NCI-H1105 treated with DMSO at 0.1 percent for 48 hours (cell line): ENCODE results near the gene DISP3.

Experiments used
- DNase-seq: peaks from one replicate; lab custom pipeline; 2025; lab: John Stamatoyannopoulos, UW

Gene DISP3

GRCh38 chr1:11543392-11543791 lies 64.4 kb downstream of the DISP3 start:
- no peak for DNase-seq

DNA sequence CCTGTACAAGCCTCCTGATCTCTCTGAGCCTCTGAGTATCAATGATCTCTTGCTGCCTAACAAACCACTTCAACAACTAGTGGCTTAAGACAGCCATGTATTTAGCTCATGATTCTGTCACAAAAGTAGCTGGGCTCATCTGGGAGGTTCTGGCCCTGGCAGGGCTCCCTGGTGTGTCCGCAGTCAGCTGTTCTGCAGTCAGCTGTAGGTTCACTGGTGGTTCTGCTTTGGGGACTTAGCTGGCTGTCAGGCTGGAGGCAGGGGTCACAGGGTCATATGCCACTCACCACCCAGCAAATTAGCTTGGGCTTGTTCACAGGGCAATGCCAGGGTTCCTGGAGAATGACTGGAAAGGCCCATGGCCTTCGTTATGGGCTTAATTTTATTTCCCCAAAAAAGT lies 64.8 kb downstream of the DISP3 start:
- DNase-seq, result no peak

DNA sequence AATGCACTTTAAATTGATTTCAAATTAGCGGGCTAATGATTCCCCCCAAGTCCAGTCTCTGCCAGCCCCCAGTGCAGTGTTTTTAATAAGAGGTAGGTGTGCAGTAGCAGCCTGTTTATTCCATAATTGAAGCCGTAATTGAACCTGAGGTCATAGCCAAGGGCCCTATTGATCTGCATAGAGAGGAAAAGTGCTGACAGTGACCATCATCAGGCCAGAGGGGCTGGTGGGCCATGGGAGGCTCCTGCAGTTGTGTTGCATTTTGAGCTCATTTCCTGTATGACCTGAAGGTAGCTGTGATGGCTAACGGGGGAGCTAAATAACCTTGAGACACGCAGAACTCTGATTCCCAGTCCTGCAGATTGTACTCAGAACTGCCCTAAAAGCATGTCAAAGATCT lies 67.5 kb downstream of the DISP3 start:
- DNase-seq, result no peak

- no peak for DNase-seq
These were observed 71.8 kb downstream of the DISP3 start for GRCh38 chr1:11550664-11551283.

DNA sequence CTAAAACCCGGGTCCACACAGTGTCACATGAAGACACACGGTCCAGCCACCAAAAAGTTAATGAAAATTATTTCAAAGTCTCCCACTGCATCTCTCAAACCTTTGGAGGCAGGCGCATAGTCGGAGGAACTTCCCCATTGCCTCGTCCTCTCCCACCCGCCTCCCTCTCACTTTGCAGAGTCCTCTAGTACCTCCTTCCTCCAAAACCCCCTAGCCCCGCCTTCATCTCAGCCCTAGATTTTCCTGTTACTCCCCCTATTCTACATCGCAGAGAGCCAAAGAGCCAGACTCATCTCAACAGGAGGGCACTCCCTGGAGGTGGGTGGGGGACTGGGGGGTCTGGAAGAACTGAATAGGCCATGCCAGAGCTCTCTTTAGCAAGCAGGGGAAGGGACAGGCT lies 79.3 kb downstream of the DISP3 start:
- DNase-seq, result no peak

GRCh38 chr1:11558871-11559590 lies 80.1 kb downstream of the DISP3 start:
- peak; percentile 81 for DNase-seq

- no peak for DNase-seq
These were observed 80.6 kb downstream of the DISP3 start for GRCh38 chr1:11559591-11559970.

DNA sequence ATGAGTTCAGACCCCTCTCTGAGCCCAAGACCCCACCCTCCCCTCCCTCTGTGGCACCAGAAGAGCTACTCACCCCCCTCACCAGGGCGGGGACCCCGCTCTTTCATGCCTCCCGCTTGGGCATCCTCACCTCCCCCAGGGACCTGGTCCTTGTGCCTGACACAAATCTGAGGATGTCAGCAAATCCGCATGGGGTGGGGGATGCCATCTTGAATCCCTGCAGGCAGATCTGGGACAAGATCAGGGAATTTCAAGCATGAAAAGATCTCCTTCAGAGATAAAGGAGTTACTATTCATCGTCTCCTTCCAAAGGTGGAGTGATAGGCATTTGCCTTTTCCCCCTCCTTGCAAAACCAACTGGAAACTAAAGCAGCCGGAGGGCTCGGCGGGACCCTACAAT lies 81.1 kb downstream of the DISP3 start:
- no peak for DNase-seq

DNA sequence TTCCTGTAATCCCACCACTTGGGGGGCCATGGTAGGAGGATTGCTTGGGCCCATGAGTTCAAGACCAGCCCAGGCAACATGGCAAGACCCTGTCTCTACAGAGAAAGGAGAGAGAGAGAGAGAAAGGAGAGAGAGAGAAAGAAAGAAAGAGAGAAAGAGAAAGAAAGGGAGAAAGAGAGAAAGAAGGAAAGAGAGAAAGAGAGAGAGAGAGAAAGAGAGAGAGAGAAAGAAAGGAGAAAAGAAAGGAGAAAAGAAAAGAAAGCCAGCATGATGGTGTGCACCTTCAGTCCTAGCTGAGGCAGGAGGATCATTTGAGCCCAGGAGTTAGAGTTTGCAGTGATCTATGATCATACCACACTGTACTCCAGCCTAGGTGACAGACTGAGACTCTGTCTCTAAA lies 82.8 kb downstream of the DISP3 start:
- no peak for DNase-seq

DNA sequence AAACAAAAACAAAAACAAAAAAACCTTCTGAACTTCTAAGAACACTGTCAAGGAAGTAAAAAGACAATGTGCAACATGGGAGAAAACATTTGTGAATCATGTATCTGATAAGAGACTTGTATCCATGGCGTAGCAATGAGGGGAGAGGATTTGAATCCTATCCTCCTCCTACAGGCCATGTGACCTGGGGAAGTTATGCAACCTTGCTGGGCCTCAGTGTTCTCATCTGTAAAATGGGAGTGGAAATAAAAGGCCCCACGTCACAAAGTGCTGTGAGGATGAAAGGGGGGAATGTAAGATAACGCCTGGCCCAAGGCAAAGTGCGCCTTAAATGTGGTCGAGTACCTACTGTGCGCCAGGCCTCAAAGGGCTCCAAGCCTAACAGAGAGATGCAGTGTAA lies 83.7 kb downstream of the DISP3 start:
- no peak for DNase-seq

- DNase-seq, result peak; percentile 78
These were observed 84.7 kb downstream of the DISP3 start for GRCh38 chr1:11563560-11564069.

- DNase-seq, result no peak
These were observed 85.3 kb downstream of the DISP3 start for GRCh38 chr1:11564237-11564636.

- no peak for DNase-seq
These were observed 87.3 kb downstream of the DISP3 start for GRCh38 chr1:11566042-11566850.

- DNase-seq, result no peak
These were observed 88.5 kb downstream of the DISP3 start for GRCh38 chr1:11567244-11568065.

DNA sequence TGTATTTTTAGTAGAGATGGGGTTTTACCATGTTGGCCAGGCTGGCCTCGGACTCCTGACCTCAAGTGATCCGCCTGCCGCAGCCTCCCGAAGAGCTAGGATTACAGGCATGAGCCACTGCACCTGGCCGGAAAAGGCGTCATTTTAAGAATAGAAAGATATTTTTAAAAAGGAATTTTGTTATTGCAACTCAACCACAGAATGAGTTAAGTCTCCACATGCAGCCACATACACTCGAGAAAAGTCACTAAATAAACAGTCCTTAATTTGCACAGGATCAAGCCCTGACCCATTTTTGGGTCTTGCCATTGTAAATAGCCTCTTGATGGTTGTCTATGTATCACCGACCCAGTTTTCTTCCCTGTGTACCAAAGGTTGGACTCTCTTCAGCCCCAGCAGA lies 89.7 kb downstream of the DISP3 start:
- no peak for DNase-seq

- no peak for DNase-seq
These were observed 90.6 kb downstream of the DISP3 start for GRCh38 chr1:11569551-11569950.

DNA sequence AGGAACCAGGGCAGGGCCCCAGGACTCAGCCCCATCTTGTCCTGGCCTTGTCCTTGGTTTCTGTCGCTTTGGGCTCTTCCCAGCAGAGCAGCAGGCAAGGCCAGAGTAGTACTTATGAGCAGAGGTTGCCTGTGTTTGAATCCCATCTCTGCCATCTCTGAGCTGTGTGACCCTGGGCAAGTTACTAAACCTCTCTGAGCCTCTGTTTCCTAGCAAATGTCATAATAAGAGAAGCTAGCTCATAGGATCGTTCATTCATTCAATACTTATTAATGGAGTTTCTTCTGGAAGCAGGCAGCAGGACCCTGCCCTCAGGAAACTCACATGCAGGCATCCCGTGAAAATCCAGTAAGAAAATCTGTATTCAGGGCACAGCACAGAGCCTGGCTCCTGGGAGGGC lies 91.0 kb downstream of the DISP3 start:
- no peak for DNase-seq

DNA sequence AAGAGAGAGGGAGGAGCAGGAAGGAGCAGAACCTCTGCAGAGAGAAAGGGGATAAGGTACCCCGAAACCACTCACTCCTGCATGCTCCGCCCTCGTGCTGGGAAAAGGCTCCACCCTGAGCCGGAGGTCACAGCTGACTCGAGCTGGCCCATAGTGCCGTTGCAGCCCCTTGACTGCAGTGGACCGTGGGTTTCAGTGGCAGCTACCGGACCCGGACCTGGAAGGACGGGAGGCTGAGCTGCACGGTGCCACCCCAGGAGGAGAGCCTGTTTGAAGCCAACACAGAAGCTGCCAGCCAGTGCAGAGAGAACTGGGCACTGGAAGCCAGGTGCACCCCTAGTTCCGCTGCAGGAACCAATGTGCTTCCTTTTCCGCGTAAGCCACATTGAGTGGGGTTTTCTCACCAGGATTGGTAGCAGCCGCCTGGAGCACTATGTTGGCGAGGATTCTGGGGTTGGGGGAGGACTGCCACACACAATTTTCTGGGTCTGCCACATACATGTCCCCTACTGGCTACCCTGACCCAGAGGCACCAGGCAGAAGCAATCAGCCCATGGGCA lies 91.9 kb downstream of the DISP3 start:
- DNase-seq, result no peak

DNA sequence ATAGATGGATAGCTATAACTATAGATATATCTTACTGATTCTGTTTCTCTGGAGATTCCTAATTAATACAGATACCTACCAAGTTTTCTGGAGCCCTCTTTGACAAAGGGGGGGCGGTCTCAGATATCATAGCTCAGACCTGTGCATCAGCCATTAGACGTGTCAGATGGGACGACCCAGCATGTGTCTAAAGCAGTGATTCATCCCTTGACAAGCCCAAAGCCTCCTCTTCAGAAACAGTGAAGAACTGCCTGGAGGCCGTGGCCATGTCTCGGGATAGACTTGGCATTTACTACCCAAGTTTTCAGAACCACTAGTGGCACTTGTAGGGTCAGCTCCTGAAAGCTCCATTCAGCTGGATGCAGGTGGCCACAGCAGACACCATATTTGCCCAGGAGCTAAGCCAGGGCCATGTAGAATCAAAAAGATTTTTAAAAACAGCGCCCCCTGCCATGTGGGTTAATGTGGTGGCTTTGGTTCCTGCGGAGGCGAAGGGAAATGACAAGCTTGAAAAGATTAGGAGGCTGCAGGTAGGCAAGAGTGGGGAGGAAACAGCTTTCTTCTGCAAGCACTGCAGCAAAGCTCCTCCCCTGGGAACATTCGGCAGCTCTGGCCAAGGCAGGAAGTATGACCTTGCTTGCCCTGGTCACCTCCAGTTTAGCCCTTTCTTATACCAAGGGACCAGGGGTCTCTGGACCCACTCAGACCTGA lies 93.1 kb downstream of the DISP3 start:
- no peak for DNase-seq

- DNase-seq, result no peak
These were observed 94.2 kb downstream of the DISP3 start for GRCh38 chr1:11573116-11573692.

DNA sequence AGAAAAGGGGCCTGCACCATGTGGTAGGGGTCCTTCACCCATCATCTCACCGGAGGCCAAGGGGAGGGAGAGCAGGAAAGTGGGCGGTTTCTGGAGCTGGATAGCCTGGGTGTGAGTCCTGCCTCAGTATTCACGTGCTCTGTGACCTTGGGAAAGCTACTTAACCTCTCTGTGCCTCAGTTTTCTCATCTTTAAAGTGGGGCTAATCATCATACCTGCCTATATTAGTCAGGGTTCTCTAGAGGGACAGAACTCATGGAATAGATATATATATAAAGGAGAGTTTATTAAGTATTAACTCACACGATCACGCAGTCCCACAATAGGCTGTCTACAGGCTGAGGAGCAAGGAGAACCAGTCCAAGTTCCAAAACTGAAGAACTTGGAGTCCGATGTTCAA lies 96.6 kb downstream of the DISP3 start:
- DNase-seq, result no peak
